Thyroid gland (tissue), 4 donors: ENCODE measurements around the gene PPP3R2.

Experiments used
- POLR2A ChIP-seq, 2 donors: fragments of 450-650 bp; IDR thresholded peaks; one replicate each; pipeline ENCODE4 v1.6.1; 2017; ENCODE audit warnings: antibody characterized with exemption in 2 of 2, mild to moderate bottlenecking in 2 of 2, moderate library complexity in 1 of 2
- TF ChIP-seq, protein P1 (sequence below), 6 experiments: fragments of 200-600 bp in 3 of 6; fragments of 450-650 bp in 3 of 6; sonication (generic) in 3 of 6; IDR thresholded peaks; one replicate each; pipeline ENCODE4 v1.5.1; 2016 to 2019; ENCODE audit warnings: antibody characterized with exemption in 6 of 6, mild to moderate bottlenecking in 2 of 6, inconsistent platforms in 1 of 6, moderate library complexity in 1 of 6

DNA sequence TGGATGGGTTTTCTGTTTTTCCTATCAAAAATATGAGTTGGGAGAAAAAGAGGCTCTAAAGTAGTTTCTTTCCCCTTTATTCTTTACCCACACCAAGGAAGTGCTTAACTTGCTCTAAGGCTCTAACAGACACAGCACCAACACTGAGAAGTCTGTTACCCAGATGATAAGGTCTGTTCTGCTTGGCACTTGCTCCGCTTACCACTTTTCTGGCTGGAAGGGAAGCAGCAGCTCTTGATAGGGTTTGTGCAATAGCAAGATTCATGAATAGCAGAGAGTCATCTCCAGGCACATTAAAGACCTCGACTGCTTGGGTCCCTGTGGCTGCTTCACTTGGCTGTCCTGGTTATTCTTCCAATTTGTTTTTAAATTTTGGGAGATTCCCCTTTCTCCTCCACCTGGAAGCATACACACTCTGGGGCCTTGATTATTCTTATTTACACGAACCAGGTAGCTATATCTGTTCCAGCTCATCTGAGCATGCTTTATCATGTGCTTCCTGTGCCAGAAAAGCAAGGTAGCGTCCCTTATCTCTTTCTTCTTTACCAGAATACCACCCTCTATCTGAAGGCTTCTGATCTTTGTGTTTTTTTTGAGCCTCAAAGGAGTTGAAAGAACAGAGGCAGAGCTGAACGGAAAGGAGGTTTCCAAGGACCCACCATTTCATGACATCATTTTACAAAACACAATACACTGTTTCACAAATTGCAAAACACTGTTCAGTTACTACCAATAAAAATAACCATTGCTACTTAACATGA is 24.8 kb downstream of the PPP3R2 start:
- TF ChIP-seq, protein P1, sequence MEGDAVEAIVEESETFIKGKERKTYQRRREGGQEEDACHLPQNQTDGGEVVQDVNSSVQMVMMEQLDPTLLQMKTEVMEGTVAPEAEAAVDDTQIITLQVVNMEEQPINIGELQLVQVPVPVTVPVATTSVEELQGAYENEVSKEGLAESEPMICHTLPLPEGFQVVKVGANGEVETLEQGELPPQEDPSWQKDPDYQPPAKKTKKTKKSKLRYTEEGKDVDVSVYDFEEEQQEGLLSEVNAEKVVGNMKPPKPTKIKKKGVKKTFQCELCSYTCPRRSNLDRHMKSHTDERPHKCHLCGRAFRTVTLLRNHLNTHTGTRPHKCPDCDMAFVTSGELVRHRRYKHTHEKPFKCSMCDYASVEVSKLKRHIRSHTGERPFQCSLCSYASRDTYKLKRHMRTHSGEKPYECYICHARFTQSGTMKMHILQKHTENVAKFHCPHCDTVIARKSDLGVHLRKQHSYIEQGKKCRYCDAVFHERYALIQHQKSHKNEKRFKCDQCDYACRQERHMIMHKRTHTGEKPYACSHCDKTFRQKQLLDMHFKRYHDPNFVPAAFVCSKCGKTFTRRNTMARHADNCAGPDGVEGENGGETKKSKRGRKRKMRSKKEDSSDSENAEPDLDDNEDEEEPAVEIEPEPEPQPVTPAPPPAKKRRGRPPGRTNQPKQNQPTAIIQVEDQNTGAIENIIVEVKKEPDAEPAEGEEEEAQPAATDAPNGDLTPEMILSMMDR (IDR thresholded peaks at IDR 0.05): no peak
- TF ChIP-seq POLR2A (IDR thresholded peaks at IDR 0.05): no peak
